ENCODE measurements around the gene ZFP36L1. TPM values are rescaled to one million over a fixed set of nuclear protein-coding genes. Genes with fewer than 3 reads are reported as not detected.
A peak's percentile ranks its signal among the peaks of the same experiment; 100 is the strongest.

The ZFP36L1 gene, protein sequence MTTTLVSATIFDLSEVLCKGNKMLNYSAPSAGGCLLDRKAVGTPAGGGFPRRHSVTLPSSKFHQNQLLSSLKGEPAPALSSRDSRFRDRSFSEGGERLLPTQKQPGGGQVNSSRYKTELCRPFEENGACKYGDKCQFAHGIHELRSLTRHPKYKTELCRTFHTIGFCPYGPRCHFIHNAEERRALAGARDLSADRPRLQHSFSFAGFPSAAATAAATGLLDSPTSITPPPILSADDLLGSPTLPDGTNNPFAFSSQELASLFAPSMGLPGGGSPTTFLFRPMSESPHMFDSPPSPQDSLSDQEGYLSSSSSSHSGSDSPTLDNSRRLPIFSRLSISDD
- 23.3 TPM for polyA plus RNA-seq (2012; ENCODE audit: insufficient read depth, insufficient read length)

DNA sequence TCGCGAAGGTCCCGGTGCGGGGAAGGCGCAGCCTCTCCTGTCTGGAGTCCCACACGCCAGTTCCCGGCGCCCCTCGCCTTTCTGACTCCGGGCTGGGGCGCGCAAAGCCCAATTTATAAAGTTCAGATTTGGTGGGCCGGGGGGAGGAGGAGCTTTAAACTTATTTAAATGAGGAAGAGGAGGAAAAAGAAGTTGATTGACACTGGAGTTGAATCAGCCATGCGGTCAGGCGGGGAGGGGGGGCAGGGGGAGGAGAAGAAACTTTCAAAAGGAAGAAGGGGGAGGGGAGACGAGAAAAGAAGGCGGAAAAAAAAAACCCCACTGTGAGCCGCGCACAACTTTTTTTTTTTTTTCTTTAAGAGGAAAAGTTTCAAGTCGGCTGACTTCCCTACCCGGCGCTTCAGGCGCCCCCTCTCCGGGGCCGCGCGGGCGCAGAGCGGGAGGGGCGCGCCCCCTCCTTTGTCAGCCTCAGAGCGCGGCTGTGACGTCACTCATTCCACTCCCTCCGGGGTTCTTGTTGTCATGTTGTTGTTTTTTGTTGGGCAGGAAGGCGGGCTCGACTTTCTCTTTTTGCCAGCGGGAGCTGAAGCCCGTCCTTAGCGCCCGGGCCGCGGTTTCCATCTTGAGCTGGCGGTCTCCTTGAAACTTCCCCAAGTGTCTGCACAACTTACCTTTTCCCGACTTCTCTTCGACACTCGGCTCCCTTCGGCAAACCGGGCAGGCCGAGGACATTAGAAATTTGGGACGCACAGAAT lies at the start of gene ZFP36L1:
ZFP36L1 (minus strand) TSS at position 89 of the 755 bp plus-strand sequence. CDS start 129 bp downstream, outside the sequence.
- peak within 1 kb of the TSS; percentile 76 for H3K4me3 ChIP-seq (ENCODE audit: low read length)
- DNase-seq (ENCODE audit: low read depth, low spot score), result peak; percentile 90

DNA sequence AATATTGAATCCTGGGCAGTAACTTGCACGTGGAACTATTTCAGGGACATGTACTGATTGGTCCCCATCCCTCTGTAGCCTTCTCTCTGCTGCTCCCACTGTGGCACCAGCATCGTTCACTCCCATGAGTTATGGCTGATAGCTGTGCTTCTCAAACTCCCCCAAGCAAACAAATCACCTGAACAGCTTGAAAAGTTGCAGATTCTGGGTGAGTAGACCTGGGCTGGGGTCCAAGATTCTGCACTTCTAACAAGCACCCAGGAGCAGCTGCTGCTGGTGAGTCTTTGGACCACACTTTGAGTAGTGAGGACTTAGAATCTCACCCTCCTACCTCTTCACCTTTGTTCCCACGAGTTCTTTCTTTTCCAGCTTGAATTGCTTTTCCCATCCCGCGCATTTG lies 49.4 kb upstream of the ZFP36L1 start:
- no peak overlapping the region for H3K4me3 ChIP-seq (ENCODE audit: low read length)
- DNase-seq (ENCODE audit: low read depth, low spot score), result no peak

DNA sequence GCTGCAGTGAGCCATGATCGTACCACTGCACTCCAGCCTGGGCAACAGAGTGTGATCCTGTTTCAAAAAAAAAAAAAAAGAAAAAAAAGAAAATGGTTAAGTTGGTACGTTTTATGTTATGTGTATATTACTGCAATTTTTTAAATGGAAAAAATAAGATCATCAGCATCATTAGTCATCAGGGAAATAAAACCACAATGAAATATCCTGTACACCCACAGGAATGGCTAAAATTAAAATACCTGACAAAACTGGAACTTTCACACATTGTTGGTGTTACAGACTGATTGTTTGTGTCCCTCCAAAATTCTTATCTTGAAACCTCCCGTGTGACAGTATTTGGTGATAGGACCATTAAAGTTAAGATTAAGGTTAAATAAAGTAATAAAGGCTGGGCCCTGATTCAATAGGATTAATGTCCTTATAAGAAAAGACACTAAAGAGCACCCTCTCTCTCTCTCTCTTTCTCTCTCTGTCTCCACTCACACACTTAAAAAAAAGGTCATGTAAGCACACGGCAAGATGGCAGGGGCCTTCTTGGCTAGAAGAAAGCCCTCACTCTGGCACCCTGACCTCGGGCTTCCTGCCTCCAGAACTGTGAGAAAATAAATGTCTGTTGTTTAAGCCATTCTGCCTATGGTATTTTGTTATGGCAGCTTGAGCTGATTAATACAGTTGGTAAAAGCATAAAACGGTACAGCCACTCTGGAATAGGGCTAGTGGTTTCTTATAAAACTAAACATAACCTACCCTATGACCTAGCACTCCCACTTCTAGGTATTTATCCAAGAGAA lies 48.3 kb upstream of the ZFP36L1 start:
- DNase-seq (ENCODE audit: low read depth, low spot score), result no peak
- H3K4me3 ChIP-seq (ENCODE audit: low read length), result no peak overlapping the region

DNA sequence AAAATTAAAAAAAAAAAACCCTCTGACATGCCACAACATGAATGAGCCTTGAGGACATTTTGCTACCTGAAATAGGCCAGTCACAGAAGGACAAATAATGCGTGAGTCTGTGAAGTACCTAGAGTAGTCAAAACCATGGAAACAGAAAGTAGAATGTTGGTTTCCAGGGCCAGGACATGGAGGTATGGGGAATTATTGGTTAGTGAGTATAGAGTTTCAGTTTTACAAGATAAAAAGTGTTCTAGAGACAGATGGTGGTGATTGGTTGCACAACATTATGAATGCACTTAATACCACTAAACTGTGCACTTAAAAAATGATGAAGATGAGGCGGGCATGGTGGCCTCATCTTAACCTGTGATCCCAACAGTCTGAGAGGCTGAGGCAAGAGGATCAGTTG lies 47.6 kb upstream of the ZFP36L1 start:
- DNase-seq (ENCODE audit: low read depth, low spot score), result no peak
- H3K4me3 ChIP-seq (ENCODE audit: low read length), result no peak overlapping the region

DNA sequence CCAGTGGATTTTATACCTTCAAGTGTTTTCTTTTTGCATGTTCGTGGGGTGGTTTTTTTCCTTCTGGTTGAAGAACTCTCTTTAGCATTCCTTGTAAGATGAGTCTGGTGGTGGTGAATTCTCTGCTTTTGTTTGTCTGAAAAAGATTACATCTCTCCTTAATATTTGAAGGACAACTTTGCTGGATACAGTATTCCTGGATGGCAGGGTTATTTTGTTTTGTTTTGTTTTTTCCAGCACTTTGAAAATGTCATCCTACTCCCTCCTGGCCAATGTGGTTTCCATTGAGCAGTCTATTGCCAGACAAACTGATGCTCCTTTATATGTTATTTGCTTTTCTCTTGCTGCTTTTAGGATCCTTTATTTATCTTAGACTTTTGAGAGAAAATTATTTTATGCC lies 43.2 kb upstream of the ZFP36L1 start:
- no peak for DNase-seq (ENCODE audit: low read depth, low spot score)
- no peak overlapping the region for H3K4me3 ChIP-seq (ENCODE audit: low read length)

DNA sequence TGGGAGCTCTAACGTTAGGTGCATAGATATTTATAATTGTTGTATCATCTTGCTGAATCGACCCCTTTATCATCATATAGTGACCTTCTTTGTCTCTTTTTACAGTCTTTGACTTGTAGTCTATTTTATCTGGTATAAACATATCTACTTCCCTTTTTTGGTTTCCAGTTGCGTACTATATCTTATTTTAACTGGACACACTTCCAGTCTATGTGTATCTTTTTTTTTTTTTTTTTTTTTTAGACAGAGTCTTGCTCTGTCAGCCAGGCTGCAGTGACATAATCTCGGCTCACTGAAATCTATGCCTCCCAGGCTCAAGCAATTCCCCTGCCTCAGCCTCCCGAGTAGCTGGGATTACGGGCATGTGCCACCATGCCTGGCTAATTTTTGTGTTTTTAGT lies 41.9 kb upstream of the ZFP36L1 start:
- DNase-seq (ENCODE audit: low read depth, low spot score), result no peak
- H3K4me3 ChIP-seq (ENCODE audit: low read length), result no peak overlapping the region

DNA sequence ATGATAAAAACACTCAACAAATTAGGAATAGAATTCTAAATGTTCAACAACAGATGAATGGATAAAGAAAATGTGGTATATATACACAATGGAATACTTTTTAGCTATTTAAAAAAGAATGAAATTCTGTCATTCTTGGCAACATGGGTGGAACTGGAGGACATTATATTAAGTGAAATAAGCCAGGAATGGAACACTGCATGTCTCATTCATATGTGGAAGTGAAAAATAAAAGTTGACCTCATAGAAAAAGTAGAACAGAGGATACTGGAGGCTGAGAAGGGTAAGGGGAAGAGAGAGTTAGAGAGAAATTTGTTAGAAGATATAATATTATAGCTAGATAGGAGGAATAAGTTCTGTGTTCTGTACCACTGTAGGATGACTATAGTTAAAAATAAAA lies 35.8 kb upstream of the ZFP36L1 start:
- H3K4me3 ChIP-seq (ENCODE audit: low read length), result no peak overlapping the region
- DNase-seq (ENCODE audit: low read depth, low spot score), result no peak

DNA sequence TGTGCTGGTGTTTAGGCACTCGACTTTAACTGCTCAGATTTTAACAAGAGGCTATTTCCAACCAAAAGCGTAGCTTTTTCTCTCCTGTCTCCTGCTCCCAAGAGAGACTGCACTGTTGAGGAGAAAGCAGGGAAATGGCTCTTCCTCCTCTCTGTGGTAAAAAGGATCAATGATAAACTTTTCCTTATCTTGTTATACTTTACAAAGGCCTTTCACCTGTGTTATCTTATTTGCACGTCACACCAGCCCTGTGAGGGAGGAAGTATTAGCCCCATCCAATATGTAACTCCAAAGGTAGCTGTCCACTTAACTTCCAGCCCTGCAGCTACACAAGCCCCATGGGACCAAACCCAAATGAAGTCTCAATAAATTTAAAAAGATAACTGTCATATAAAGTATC lies 32.9 kb upstream of the ZFP36L1 start:
- H3K4me3 ChIP-seq (ENCODE audit: low read length), result no peak overlapping the region

DNA sequence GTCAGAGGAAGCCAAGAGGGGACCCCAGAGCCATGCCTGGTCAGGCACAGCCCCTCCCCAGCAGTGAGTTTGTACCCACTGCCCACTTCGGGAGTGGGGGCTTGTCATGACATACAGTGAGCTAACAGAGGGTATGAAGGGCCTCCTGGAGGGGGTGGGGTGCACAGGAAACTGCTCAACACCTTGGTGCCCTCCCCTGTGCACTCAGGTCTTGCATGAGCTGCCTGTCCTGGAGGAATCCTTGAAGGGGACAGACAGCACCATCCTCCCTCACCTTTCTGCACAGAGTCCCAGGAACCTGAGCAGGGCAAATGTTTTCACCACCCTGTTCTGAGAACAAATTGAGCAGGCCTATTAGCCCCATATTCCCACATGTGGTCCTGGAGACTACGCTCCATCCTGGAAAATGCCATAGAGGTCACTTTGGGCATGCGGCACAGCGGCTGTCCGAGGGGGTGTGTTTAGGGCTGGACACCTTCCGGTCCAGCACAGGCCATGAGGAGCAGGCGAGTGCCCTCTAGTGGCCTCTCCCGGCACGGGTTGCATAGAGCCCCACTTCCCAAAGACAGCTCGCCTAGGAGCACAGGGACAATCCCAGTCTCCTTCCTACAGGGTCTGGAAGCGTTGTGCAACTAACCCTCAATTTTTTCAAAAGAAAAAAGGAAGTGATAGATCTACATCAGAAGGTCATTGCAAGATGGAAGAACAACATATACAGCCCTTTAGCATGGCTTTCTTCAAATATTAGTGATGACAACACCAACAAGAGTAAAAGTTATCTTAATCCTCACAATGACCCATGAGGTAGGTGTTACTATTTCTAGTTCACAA lies 31.9 kb upstream of the ZFP36L1 start:
- no peak overlapping the region for H3K4me3 ChIP-seq (ENCODE audit: low read length)
- no peak for DNase-seq (ENCODE audit: low read depth, low spot score)

More for the DNA sequence above, 32.9 kb upstream of the ZFP36L1 start:
- DNase-seq (ENCODE audit: low read depth, low spot score), result no peak

DNA sequence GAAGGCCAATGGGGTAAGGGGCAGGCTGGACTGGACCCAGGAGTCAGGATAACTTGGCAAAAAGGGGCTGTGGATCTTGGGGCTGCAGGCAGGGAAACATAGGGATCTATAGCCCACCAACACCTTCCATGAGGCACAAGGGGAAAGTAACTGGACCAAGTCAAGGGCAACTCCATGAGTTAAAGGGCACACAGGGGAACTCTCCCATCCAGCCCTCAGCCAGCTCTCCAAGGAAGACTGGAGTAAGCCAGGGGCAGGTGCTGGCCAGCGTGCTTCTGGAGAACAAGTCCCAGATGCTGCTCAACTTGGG lies 31.3 kb upstream of the ZFP36L1 start:
- H3K4me3 ChIP-seq (ENCODE audit: low read length), result no peak overlapping the region

DNA sequence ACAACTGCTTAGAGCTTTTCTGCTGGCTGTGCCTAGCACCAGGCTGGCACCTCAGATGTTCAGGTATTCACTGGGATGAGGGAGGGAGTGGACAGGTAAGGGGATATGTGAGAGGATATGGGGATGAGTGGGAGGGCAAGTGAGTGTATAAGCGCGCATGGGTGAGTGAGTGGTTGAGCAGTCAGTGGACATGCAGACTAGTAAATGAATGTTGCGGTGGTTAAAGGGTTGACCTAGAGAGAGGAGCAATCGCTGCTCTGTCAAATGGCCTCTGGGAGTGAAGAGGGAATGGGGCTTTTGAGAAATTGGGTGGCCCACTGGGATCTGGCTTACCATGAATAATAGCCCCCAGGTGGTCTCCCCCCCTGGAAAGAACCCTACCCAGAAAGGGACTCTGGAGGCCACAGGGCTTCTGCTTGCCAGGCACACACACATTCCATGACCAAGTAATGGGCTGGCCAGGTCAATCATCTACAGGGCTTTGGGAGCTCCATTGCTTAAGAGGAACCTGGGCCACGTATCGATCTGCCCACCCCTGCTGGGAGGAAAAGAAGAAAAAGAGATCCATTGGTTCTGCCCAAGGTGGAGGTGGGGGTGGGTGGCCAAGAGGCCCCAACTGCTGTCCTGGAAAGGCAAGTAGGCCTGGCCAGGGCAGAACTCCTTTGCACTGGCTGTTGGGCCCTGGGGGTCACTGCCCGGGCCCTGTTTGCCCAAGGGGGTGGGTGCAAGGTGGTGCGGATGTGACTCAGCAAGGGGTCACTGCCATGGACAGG lies 30.8 kb upstream of the ZFP36L1 start:
- no peak overlapping the region for H3K4me3 ChIP-seq (ENCODE audit: low read length)
- DNase-seq (ENCODE audit: low read depth, low spot score), result no peak

More for the DNA sequence above, 31.3 kb upstream of the ZFP36L1 start:
- DNase-seq (ENCODE audit: low read depth, low spot score), result no peak

DNA sequence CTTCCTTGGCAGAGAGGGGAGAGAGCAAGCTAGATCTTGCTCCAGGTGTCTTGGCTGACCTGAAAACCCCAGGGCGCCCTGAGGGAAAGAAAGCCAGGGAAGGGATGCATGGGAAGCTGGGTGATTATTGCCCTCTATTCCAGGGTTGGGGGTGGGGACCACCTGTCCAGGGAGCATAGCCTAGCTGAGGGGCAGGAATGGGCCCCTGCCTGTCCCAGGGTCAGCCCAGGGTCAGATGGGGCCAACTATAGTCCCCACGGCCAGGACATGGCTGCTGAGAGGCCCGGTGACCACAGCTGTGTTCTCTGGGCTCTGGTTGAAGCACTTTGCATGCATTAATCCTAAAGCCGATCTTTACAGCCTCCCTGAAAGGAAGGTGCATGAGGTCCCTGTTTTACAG lies 30.1 kb upstream of the ZFP36L1 start:
- no peak overlapping the region for H3K4me3 ChIP-seq (ENCODE audit: low read length)
- DNase-seq (ENCODE audit: low read depth, low spot score), result no peak

DNA sequence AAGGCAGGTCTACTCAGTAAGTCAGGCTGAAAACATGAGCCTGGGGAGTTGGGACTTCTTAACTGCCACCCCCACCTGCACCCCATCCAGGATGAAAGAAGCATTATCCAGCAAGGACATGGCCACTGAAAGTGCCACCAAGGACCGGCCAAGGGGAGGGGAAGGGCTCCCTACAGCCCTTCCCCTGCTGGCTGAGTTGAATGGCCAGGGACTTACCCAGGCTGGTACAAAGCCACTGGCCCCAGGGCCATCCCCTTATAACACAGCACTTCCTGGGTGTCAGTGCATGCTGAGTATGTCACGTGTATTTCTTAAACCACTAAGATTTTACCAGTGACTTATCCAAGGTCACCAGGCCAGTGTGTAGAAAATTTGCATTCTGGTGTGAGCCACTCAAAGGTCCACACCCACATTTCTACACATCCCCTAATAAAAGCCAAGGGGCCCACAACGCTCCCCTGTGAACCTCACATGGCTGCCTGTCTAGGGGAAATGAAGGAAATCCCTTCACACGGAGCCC lies 29.3 kb upstream of the ZFP36L1 start:
- no peak overlapping the region for H3K4me3 ChIP-seq (ENCODE audit: low read length)
- DNase-seq (ENCODE audit: low read depth, low spot score), result no peak

DNA sequence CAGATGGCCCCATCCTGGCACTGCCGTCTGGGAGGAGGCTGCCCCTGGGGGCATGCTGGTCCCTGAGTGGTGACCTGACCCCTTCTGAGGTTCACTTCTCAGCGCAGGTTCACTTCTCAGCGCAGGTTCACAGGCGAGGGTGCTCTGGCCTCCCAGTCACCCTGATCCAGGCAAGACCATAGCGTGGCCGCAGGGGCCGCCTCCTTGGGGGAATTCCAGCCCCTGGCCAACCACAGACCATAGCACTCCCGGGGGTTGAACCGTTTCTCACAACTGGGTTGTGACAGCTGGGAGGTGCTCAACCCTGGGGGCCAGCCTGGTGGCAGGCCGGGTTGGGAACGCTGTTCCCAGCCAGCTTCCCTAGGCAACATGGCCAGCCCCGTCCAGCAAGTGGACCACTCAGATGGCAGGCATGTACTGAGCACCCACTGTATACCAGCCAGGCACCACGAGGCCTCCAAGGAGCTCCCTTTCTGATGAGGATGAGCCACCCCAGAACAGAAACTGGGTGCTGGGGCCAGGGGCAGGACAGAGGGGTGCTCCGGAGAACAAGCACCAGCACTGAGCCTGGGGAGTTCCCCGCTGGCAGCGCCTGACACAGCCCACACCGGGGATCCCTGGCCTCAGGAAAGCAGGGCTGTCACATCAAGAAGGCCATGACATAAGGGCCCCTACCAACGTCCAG lies 28.3 kb upstream of the ZFP36L1 start:
- no peak for DNase-seq (ENCODE audit: low read depth, low spot score)
- no peak overlapping the region for H3K4me3 ChIP-seq (ENCODE audit: low read length)

DNA sequence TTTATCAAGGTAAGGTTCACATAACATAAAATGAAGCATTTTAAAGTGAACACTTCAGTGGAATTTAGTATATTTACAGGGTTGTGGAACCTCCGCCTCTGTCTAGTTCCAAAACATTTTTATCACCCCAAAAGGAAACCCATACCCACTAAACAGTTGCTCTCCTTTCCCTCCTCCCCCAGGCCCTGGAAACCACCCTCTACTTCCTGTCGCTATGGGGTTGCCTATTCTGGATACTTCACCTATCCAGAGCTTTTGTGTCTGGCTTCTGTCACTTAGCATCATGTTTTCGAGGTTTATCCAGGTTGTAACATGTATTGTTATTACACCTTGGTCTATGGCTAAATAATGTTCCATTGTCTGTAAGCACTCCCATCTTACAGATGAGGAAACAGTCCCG lies 27.7 kb upstream of the ZFP36L1 start:
- H3K4me3 ChIP-seq (ENCODE audit: low read length), result no peak overlapping the region
- peak; percentile 56 for DNase-seq (ENCODE audit: low read depth, low spot score)

DNA sequence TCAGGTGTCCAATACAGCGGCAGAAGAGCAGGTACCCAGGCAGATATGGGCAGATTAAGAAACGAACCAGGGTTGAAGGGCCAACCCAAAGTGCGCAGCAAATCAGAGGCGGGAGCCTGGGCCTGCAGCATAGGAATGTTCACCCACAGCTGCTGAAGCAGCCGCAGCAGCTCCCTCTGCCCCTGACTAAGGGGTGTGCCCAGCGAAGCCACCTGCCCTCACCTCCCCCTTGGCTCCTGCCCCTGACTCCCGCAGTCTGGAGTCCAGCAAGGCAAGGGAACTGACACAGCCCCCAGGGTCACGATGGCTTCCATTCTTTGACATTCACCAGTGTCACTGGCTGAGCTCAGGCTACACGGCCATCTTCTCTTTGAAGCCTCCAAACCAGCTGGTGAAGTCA lies 27.3 kb upstream of the ZFP36L1 start:
- no peak for DNase-seq (ENCODE audit: low read depth, low spot score)
- no peak overlapping the region for H3K4me3 ChIP-seq (ENCODE audit: low read length)

DNA sequence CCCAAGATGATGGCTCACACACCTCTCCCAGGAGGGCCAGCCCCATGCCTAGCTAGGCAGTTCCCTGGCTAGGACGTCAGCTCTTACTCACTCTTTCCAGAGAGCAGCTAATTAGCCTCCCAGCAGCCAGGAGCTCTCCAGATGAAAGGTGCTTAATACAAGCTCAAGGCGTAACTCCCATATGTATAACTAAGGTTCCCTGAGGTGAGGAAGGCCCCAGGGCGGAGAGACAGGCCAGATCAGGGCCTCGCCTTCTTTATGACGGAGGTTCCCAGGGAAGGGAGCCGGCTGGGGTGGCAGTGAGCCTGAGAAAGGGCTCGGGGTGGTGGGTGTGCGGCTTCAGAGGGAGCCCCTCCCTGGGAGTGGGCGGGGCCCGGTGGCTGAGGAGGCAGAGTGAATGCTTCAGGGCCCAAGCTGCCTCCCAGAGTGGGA lies 26.4 kb upstream of the ZFP36L1 start:
- no peak for DNase-seq (ENCODE audit: low read depth, low spot score)

More for the DNA sequence above, 26.4 kb upstream of the ZFP36L1 start:
- H3K4me3 ChIP-seq (ENCODE audit: low read length), result no peak overlapping the region

Measured in Jurkat, Clone E6-1 (cell line).